OCI-LY1 (cell line): ENCODE data around the gene PLEKHA6.

ENCODE experiments used
- EZH2 ChIP-seq: fragments of 200-600 bp; sonication (generic), shearing (Covaris generic); IDR thresholded peaks from 2 replicates; pipeline ENCODE4 v1.8.0; 2017; ENCODE audit warnings: borderline replicate concordance, mixed run types, mild to moderate bottlenecking, antibody characterized with exemption, low read length, moderate library complexity, mixed read lengths
- TF ChIP-seq, protein P1 (sequence below): fragments of 200-600 bp; sonication (generic), shearing (Covaris generic); IDR thresholded peaks from 2 replicates; pipeline ENCODE4 v1.5.1; 2017; ENCODE audit warnings: mild to moderate bottlenecking, antibody characterized with exemption, low read length, moderate library complexity, mixed read lengths

DNA sequence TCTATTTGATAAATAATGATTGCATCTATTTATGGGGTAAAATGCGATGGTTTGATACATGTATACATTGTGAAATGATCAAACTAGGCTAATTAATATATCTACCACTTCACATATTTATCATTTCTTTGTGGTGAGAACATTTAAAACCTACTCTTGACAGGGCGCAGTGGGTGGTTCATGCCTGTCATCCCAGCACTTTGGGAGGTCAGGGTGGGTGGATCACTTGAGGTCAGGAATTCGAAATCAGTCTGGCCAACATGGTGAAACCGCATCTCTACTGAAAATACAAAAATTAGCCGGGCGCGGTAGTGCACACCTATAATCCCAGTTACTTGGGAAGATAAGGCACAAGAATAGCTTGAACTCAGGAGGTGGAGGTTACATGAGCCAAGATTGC is 25.3 kb downstream of the PLEKHA6 start:
- TF ChIP-seq, protein P1, sequence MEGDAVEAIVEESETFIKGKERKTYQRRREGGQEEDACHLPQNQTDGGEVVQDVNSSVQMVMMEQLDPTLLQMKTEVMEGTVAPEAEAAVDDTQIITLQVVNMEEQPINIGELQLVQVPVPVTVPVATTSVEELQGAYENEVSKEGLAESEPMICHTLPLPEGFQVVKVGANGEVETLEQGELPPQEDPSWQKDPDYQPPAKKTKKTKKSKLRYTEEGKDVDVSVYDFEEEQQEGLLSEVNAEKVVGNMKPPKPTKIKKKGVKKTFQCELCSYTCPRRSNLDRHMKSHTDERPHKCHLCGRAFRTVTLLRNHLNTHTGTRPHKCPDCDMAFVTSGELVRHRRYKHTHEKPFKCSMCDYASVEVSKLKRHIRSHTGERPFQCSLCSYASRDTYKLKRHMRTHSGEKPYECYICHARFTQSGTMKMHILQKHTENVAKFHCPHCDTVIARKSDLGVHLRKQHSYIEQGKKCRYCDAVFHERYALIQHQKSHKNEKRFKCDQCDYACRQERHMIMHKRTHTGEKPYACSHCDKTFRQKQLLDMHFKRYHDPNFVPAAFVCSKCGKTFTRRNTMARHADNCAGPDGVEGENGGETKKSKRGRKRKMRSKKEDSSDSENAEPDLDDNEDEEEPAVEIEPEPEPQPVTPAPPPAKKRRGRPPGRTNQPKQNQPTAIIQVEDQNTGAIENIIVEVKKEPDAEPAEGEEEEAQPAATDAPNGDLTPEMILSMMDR, result no peak
- no peak for TF ChIP-seq EZH2
